Measurements from ENCODE around the gene GRM4. TPM values are rescaled to one million over a fixed set of nuclear protein-coding genes. Genes with fewer than 3 reads are reported as not detected.

GRM4 gene
- total RNA-seq, 1 donor from 2014 or later = 1.2 TPM

GRCh38 chr6:33994472-33995308 is 151.2 kb downstream of the GRM4 start:
- no peak overlapping the region for H2AFZ ChIP-seq (replicated peaks)
- H4K20me1 ChIP-seq (ENCODE audit: low read depth) = no peaks in the 10 kb centered on the region
- no peak for DNase-seq (ENCODE audit: low spot score)
- H3K4me2 ChIP-seq = no peak overlapping the region
- H3K27me3 ChIP-seq = no peaks in the 10 kb centered on the region
- H3K4me1 Mint-ChIP-seq = peaks cover 20% of the 10 kb centered on the region
- H3K36me3 Mint-ChIP-seq = no peaks in the 10 kb centered on the region
- no peaks in the 10 kb centered on the region for H3K9me3 ChIP-seq (ENCODE audit: low read depth)
- H3K4me1 ChIP-seq = peaks cover 15% of the 10 kb centered on the region
- H3K9me3 Mint-ChIP-seq = no peaks in the 10 kb centered on the region
- TF ChIP-seq EZH2 (IDR thresholded peaks at IDR 0.05) (no peak), CTCF (IDR thresholded peaks at IDR 0.05) (no peak), EZH2phosphoT487 (IDR thresholded peaks at IDR 0.05) (no peak)
- H3K36me3 ChIP-seq = no peaks in the 10 kb centered on the region
- H3K79me2 ChIP-seq (ENCODE audit: low read depth) = no peaks in the 10 kb centered on the region
- no peak overlapping the region for H3K4me3 ChIP-seq
- peak overlapping the region; percentile 42 for H3K27ac Mint-ChIP-seq
- H3K27ac ChIP-seq = no peak overlapping the region
- no peak overlapping the region for H3K4me3 Mint-ChIP-seq
- no peak overlapping the region for H3K9ac ChIP-seq
- H3F3A ChIP-seq (ENCODE audit: low read depth) = peaks cover 5% of the 10 kb centered on the region
- peaks cover 2% of the 10 kb centered on the region for H3K27me3 Mint-ChIP-seq (ENCODE audit: insufficient read depth, low read depth)

GRCh38 chr6:33993653-33994471 is 152.0 kb downstream of the GRM4 start:
- Mint-ChIP-seq H3K4me3 (no peak overlapping the region), H3K36me3 (no peaks in the 10 kb centered on the region), H3K4me1 (peaks cover 20% of the 10 kb centered on the region), H3K27me3 (ENCODE audit: insufficient read depth, low read depth) (peaks cover 2% of the 10 kb centered on the region), H3K9me3 (no peaks in the 10 kb centered on the region), H3K27ac (peak overlapping the region; percentile 42)
- Histone ChIP-seq H3K9ac (no peak overlapping the region), H3F3A (ENCODE audit: low read depth) (peaks cover 5% of the 10 kb centered on the region), H4K20me1 (ENCODE audit: low read depth) (no peaks in the 10 kb centered on the region), H3K9me3 (ENCODE audit: low read depth) (no peaks in the 10 kb centered on the region), H3K4me3 (no peak overlapping the region), H3K4me1 (peaks cover 15% of the 10 kb centered on the region), H3K79me2 (ENCODE audit: low read depth) (no peaks in the 10 kb centered on the region), H3K27me3 (no peaks in the 10 kb centered on the region), H3K27ac (no peak overlapping the region), H3K4me2 (peak overlapping the region; percentile 24), H2AFZ (replicated peaks) (no peak overlapping the region), H3K36me3 (no peaks in the 10 kb centered on the region)
- TF ChIP-seq EZH2phosphoT487 (IDR thresholded peaks at IDR 0.05) (no peak), EZH2 (IDR thresholded peaks at IDR 0.05) (no peak), CTCF (IDR thresholded peaks at IDR 0.05) (no peak)
- DNase-seq (ENCODE audit: low spot score) = no peak

- Histone ChIP-seq H3K27me3 (no peaks in the 10 kb centered on the region), H3K4me3 (no peak overlapping the region), H3F3A (ENCODE audit: low read depth) (peaks cover 5% of the 10 kb centered on the region), H3K36me3 (no peaks in the 10 kb centered on the region), H3K4me1 (peaks cover 20% of the 10 kb centered on the region), H3K9me3 (ENCODE audit: low read depth) (no peaks in the 10 kb centered on the region), H3K9ac (no peak overlapping the region), H2AFZ (replicated peaks) (no peak overlapping the region), H3K79me2 (ENCODE audit: low read depth) (no peaks in the 10 kb centered on the region), H4K20me1 (ENCODE audit: low read depth) (no peaks in the 10 kb centered on the region), H3K4me2 (no peak overlapping the region), H3K27ac (no peak overlapping the region)
- Mint-ChIP-seq H3K36me3 (no peaks in the 10 kb centered on the region), H3K27ac (peak overlapping the region; percentile 12), H3K4me1 (peaks cover 23% of the 10 kb centered on the region), H3K27me3 (ENCODE audit: insufficient read depth, low read depth) (peaks cover 5% of the 10 kb centered on the region), H3K9me3 (no peaks in the 10 kb centered on the region), H3K4me3 (peak overlapping the region; percentile 7)
- no peak for DNase-seq (ENCODE audit: low spot score)
- no peak for TF ChIP-seq EZH2 (IDR thresholded peaks at IDR 0.05)
- no peak for TF ChIP-seq CTCF (IDR thresholded peaks at IDR 0.05)
- no peak for TF ChIP-seq EZH2phosphoT487 (IDR thresholded peaks at IDR 0.05)
Measured at GRCh38 chr6:33993091-33993490, 152.8 kb downstream of the GRM4 start.
